Neural progenitor cell (in vitro differentiated cells): ENCODE measurements around the gene PLVAP.

Source experiments
- CTCF ChIP-seq: fragments of 200-600 bp; sonication (generic); IDR thresholded peaks from 2 replicates; pipeline ENCODE4 v1.5.1; 2017; ENCODE audit warnings: antibody characterized with exemption, mild to moderate bottlenecking
- EZH2 ChIP-seq: fragments of 200-600 bp; sonication (generic); IDR thresholded peaks from 2 replicates; pipeline ENCODE4 v1.6.1; 2017; ENCODE audit warnings: antibody characterized with exemption, mild to moderate bottlenecking, moderate library complexity

GRCh38 chr19:17336872-17337674, 40.1 kb downstream of the PLVAP start, which contains the start of gene GTPBP3:
- no peak for TF ChIP-seq CTCF
- peak; percentile 8 for TF ChIP-seq EZH2
